Muscle layer of duodenum (tissue), 2 donors: ENCODE data around the gene EDIL3.
"Not testable (repeated sequence)": the region's sequence is repeated elsewhere in the genome, so short reads cannot be mapped to it uniquely, and the experiment has no call there.

ENCODE experiments used
- H3K27ac ChIP-seq: one replicate; pipeline ENCODE4 v1.7.0; 2013; ENCODE audit warnings: mild to moderate bottlenecking, low read length
- H3K27me3 ChIP-seq: one replicate; pipeline ENCODE4 v1.7.0; 2013; ENCODE audit warnings: low read depth, mild to moderate bottlenecking, control low read depth, low read length
- H3K36me3 ChIP-seq, 2 donors: one replicate each; pipeline ENCODE4 v1.7.0; 2013; ENCODE audit warnings: low read length in 2 of 2, control low read depth in 1 of 2, mild to moderate bottlenecking in 1 of 2; ENCODE audit not compliant: insufficient read depth in 2 of 2, control insufficient read depth in 1 of 2
- H3K4me1 ChIP-seq, 2 donors: one replicate each; pipeline ENCODE4 v1.7.0; 2013; ENCODE audit warnings: low read length in 2 of 2, mild to moderate bottlenecking in 2 of 2, control low read depth in 1 of 2, moderate library complexity in 1 of 2; ENCODE audit not compliant: insufficient read depth in 2 of 2, control insufficient read depth in 1 of 2
- H3K4me3 ChIP-seq, 2 donors: one replicate each; pipeline ENCODE4 v1.7.0; 2013; ENCODE audit warnings: low read length in 2 of 2, low read depth in 1 of 2, mild to moderate bottlenecking in 1 of 2
- H3K9me3 ChIP-seq, 2 donors: one replicate each; pipeline ENCODE4 v1.7.0; 2013; ENCODE audit warnings: low read length in 2 of 2, control low read depth in 1 of 2, mild to moderate bottlenecking in 1 of 2; ENCODE audit not compliant: control insufficient read depth in 1 of 2
- donor health status: healthy.

Gene EDIL3

DNA sequence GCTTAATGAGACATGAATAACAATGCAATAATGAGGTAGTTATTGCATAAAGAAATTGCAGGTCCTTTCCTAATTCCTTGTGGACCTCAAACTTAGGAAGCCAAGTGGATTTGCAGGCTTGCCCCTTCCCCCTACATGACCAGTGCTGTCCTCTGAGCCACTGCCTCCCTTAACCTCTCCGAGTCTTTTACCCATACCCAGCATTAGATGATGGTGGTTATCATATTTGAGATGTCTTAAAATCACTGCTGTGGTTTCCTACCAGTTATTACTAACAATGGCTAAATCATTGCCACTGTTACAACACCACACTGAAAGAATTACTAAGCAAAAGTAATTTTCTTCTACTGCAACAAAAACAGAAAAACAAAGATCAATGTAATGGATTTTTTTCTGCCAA is 170.8 kb downstream of the EDIL3 start:
- no peak overlapping the region for H3K27ac ChIP-seq
- no peaks in the 10 kb centered on the region for H3K9me3 ChIP-seq
- H3K27me3 ChIP-seq = no peaks in the 10 kb centered on the region
- no peaks in the 10 kb centered on the region for H3K36me3 ChIP-seq
- no peak overlapping the region for H3K4me3 ChIP-seq
- H3K4me1 ChIP-seq = no peaks in the 10 kb centered on the region

DNA sequence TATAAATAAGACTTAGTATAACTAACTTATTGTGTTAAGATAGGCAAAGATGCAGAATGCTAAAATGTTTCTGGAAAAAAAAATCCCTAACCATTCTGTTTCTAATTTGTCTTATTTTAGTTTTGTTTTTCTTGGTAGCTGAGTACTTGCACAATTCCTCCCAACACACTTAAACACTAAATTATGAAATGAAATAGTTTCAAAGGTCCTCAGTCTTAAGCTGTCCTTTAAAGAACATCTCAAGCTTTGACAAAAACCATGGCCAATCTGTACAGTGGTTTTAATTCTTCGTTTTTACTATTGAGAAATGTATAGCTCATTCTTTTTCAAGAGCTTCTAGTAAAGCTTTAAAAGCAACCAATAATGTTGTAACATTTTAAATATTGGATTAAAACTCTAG is 171.5 kb downstream of the EDIL3 start:
- no peak overlapping the region for H3K27ac ChIP-seq
- H3K27me3 ChIP-seq = no peaks in the 10 kb centered on the region

DNA sequence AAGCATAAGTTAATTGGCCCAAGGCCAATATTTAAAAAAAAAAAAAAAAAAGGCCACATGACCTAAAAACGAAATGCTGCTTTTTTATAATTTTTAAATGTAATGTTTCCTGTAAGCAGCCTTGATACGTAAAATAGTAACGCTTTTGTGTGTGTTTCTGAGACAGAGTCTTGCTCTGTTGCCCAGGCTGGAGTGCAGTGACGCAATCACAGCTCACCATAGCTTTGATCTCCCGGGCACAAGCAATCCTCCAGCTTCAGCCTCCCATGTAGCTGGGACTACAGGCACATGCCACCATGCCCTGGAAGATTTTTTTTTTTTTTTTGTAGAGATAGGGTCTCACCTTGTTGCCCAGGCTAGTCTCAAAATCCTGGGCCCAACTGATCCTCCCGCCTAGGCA is 179.9 kb downstream of the EDIL3 start:
- H3K9me3 ChIP-seq = no peaks in the 10 kb centered on the region
- H3K27ac ChIP-seq = no peak overlapping the region
- H3K27me3 ChIP-seq = no peaks in the 10 kb centered on the region
- H3K36me3 ChIP-seq = no peaks in the 10 kb centered on the region
- no peaks in the 10 kb centered on the region for H3K4me1 ChIP-seq
- no peak overlapping the region for H3K4me3 ChIP-seq

More for the DNA sequence above, 171.5 kb downstream of the EDIL3 start:
- no peaks in the 10 kb centered on the region for H3K36me3 ChIP-seq
- H3K9me3 ChIP-seq = no peaks in the 10 kb centered on the region
- no peaks in the 10 kb centered on the region for H3K4me1 ChIP-seq
- no peak overlapping the region for H3K4me3 ChIP-seq

DNA sequence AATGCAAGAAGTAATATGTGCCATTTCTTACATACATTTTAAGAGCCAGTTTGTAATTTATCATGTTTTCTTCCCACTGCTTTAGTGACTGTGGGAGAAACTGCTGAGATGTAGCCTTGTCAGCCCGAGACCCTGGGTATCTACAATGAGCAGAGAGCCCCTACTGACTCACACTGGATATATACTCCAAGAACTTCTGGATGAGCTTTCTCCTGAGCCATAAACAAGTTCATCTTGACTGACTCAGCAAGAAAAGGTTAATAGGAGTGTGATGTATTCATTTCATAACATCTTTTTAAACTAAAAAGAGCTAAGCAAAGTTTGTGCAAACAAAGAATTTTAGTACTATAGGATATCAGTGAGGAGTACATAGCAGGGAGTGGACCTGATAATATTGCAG is 182.5 kb downstream of the EDIL3 start:
- Histone ChIP-seq H3K9me3 (no peaks in the 10 kb centered on the region), H3K4me3 (no peak overlapping the region), H3K27me3 (no peaks in the 10 kb centered on the region), H3K4me1 (no peaks in the 10 kb centered on the region), H3K27ac (no peak overlapping the region), H3K36me3 (no peaks in the 10 kb centered on the region)

DNA sequence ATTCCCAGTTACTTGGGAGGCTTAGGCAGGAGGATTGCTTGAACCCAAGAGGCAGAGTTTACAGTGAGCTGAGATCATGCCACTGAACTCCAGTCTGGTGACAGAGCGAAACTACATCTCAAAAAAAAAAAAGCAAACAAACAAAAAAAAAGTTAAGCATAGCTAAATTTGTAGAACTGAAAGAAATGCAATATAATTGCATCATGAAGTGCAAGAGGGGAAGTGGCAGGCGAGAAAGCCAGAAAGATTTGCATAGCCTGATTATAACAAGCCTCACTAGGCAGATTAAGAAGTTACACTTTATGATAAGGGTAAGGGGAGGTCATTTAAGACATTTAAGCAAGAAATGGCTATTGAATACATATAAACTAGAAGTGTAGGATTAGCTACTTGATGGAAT is 187.1 kb downstream of the EDIL3 start:
- no peaks in the 10 kb centered on the region for H3K9me3 ChIP-seq
- no peaks in the 10 kb centered on the region for H3K36me3 ChIP-seq
- no peaks in the 10 kb centered on the region for H3K27me3 ChIP-seq
- no peaks in the 10 kb centered on the region for H3K4me1 ChIP-seq
- no peak overlapping the region for H3K4me3 ChIP-seq
- H3K27ac ChIP-seq = no peak overlapping the region

DNA sequence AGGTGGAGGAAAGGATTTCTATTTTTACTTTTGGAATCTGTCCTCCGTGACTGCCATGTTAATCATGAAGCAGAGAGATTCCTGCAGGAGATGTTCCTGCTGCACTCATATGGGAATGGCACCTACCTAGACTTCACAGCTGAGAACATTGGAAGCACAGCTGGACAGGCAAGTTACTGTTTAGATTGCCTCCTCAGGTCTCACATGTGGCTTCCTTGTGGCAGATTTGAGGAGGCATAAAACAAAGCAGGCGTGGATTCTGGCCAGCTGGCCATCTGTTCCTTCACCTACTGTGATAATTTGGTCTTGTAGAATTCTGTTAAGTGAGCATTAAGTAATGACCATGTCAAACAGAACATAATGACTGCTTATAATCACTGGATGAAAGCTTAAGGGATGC is 193.4 kb downstream of the EDIL3 start:
- H3K9me3 ChIP-seq = no peaks in the 10 kb centered on the region
- no peak overlapping the region for H3K27ac ChIP-seq
- no peaks in the 10 kb centered on the region for H3K27me3 ChIP-seq
- H3K4me3 ChIP-seq = no peak overlapping the region
- no peaks in the 10 kb centered on the region for H3K4me1 ChIP-seq
- no peaks in the 10 kb centered on the region for H3K36me3 ChIP-seq

DNA sequence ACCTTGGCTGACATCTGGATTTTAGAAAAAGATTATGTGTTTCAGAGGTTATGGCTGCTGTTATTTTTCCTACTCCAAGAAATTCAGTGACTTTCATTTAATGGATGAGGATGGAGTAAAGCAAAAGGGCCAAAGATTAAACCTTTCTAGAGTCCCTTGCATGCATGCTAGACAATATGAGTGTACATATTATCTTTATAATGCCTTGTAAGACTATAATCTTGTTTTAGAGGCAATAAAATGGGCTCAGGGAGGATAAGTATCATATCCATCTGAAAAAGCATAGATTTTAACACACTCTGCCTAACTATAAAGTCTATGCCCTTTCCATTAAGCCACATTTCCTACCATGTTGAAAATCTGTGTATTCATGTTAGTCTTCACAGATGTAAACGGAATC is 199.8 kb downstream of the EDIL3 start:
- H3K9me3 ChIP-seq = no peaks in the 10 kb centered on the region

DNA sequence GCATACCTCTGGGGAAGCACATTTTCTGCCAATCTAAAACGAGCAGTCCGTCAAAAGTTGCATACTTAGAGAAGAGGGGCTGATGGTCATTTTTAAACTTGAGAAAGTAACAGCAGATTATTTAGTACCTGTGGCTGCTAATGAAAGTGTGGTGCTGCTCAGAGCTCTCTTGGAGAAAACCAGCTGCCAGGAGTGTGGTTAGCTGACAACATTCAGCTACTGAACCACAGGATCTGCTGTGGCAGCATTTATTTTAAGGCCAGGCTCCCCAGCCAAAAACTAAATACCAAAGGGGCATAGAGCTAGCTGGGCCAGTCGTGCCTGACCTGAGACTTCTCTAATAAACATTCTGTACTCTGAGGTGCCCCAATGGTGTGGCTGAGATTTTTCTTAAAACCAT is 203.6 kb downstream of the EDIL3 start:
- no peak overlapping the region for H3K4me3 ChIP-seq
- H3K36me3 ChIP-seq = no peaks in the 10 kb centered on the region
- H3K9me3 ChIP-seq = no peaks in the 10 kb centered on the region
- H3K27me3 ChIP-seq = no peaks in the 10 kb centered on the region
- no peaks in the 10 kb centered on the region for H3K4me1 ChIP-seq
- H3K27ac ChIP-seq = no peak overlapping the region

More for the DNA sequence above, 199.8 kb downstream of the EDIL3 start:
- Histone ChIP-seq H3K4me1 (no peaks in the 10 kb centered on the region), H3K27ac (no peak overlapping the region), H3K4me3 (no peak overlapping the region), H3K27me3 (no peaks in the 10 kb centered on the region), H3K36me3 (no peaks in the 10 kb centered on the region)

DNA sequence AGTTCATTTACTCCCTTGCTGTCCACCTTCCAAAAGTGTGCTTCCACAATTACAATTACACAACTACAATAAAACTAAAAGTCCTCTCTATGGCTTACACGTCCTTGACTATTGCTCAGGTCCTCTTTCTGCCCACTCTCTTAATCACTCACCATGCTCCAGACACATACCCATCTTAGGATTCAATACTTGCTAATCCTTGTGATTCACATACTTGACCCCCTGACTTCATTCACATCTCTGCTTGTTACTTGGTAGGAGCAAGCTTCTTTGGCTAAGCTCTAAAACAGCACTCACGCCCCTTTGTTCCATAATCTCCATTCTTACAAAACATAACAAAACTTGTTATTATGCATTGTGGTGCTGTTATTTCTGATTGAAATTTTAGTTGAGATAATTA is 215.8 kb downstream of the EDIL3 start:
- Histone ChIP-seq H3K4me3 (no peak overlapping the region), H3K27ac (no peak overlapping the region), H3K36me3 (no peaks in the 10 kb centered on the region), H3K27me3 (no peaks in the 10 kb centered on the region), H3K4me1 (no peaks in the 10 kb centered on the region), H3K9me3 (no peaks in the 10 kb centered on the region)

DNA sequence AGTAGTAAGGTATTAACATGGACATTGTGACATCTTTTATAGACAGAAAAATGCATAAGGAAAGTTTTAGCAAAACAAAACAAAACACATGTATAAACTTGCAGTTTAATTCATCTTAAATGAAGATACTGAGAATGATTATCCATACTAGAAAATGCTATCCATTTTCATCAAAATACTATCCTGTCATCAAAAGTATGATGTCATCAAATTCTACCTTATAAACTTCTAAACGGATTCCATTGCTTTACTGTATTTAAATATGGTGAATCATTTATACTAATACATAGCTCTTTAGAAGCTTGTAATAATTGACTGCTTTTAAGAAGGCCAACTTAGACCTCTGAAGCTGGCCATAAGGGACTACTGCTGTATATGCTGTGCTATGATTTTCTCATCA is 221.0 kb downstream of the EDIL3 start:
- no peaks in the 10 kb centered on the region for H3K4me1 ChIP-seq
- no peaks in the 10 kb centered on the region for H3K27me3 ChIP-seq
- H3K27ac ChIP-seq = no peak overlapping the region
- no peak overlapping the region for H3K4me3 ChIP-seq
- no peaks in the 10 kb centered on the region for H3K36me3 ChIP-seq
- H3K9me3 ChIP-seq = no peaks in the 10 kb centered on the region

DNA sequence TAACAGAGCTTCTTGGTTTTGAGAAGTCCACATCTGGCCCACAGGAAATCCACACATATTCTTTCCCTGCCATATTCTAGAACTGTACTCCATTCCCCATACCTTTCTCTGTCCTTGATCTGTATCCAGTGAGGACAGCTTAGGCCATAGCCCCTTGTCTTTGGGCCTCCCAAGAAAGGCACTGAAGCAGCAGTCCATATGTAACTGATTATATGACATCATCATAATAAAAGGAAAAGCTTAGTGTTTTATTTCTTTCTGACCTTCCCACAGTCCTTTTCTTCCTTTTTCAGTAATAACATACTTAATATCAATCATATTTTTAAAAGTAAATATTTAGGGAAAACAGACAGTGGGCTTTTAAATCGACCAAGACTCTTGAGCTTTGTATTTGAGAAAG is 222.0 kb downstream of the EDIL3 start:
- H3K4me1 ChIP-seq = no peaks in the 10 kb centered on the region
- H3K9me3 ChIP-seq = no peaks in the 10 kb centered on the region
- no peak overlapping the region for H3K27ac ChIP-seq
- no peaks in the 10 kb centered on the region for H3K27me3 ChIP-seq
- no peak overlapping the region for H3K4me3 ChIP-seq
- H3K36me3 ChIP-seq = no peaks in the 10 kb centered on the region

DNA sequence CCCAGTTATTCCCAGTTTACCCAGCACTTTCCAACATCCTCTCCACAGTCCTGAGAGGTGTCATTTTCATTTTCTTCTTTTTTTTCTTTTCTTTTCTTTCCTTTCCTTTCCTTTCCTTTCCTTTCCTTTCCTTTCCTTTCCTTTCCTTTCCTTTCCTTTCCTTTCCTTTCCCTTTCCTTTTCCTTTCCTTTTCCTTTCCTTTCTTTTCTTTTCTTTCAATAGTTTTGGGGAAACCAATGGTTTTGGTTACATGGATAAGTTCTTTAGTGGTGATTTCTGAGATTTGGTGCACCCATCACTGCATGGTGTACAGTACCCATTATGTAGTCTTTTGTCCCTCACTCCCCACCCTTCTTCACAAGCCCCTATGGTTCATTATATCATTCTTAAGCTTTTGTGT is 224.0 kb downstream of the EDIL3 start:
- not testable (repeated sequence) for H3K9me3 ChIP-seq, H3K4me1 ChIP-seq, H3K27ac ChIP-seq, H3K27me3 ChIP-seq, H3K4me3 ChIP-seq, H3K36me3 ChIP-seq
